ENCODE results near the gene AHRR. TPM values are rescaled to one million over a fixed set of nuclear protein-coding genes. Genes with fewer than 3 reads are reported as not detected.

Gene AHRR
- total and polyA plus RNA-seq, 2 experiments from 2014 or later = 0.27 to 1.8 TPM

GRCh38 chr5:478369-478981 is 157.0 kb downstream of the AHRR start:
- no peaks in the 10 kb centered on the region for H3K9me3 Mint-ChIP-seq
- TF ChIP-seq REST (IDR thresholded peaks at IDR 0.05; ENCODE audit: unreplicated experiment) (no peak), ZNF331 (CRISPR knock-in tag; IDR thresholded peaks at IDR 0.05; ENCODE audit: low read depth) (no peak), ZNF114 (CRISPR knock-in tag; IDR thresholded peaks at IDR 0.05) (no peak), POLR2AphosphoS5 (IDR thresholded peaks at IDR 0.05; ENCODE audit: low read depth) (no peak), NANOG (IDR thresholded peaks at IDR 0.05; ENCODE audit: borderline replicate concordance) (no peak), EZH2 (IDR thresholded peaks at IDR 0.05; ENCODE audit: low read depth, unreplicated experiment) (no peak), CREB1 (CRISPR knock-in tag; IDR thresholded peaks at IDR 0.05; ENCODE audit: low read depth) (no peak), EZH2phosphoT487 (IDR thresholded peaks at IDR 0.05; ENCODE audit: unreplicated experiment) (no peak), ETS1 (IDR thresholded peaks at IDR 0.05) (no peak), JUNB (IDR thresholded peaks at IDR 0.05; ENCODE audit: unreplicated experiment) (no peak), STAT1 (IDR thresholded peaks at IDR 0.05; ENCODE audit: unreplicated experiment) (no peak)
- TF ChIP-seq, protein P1, sequence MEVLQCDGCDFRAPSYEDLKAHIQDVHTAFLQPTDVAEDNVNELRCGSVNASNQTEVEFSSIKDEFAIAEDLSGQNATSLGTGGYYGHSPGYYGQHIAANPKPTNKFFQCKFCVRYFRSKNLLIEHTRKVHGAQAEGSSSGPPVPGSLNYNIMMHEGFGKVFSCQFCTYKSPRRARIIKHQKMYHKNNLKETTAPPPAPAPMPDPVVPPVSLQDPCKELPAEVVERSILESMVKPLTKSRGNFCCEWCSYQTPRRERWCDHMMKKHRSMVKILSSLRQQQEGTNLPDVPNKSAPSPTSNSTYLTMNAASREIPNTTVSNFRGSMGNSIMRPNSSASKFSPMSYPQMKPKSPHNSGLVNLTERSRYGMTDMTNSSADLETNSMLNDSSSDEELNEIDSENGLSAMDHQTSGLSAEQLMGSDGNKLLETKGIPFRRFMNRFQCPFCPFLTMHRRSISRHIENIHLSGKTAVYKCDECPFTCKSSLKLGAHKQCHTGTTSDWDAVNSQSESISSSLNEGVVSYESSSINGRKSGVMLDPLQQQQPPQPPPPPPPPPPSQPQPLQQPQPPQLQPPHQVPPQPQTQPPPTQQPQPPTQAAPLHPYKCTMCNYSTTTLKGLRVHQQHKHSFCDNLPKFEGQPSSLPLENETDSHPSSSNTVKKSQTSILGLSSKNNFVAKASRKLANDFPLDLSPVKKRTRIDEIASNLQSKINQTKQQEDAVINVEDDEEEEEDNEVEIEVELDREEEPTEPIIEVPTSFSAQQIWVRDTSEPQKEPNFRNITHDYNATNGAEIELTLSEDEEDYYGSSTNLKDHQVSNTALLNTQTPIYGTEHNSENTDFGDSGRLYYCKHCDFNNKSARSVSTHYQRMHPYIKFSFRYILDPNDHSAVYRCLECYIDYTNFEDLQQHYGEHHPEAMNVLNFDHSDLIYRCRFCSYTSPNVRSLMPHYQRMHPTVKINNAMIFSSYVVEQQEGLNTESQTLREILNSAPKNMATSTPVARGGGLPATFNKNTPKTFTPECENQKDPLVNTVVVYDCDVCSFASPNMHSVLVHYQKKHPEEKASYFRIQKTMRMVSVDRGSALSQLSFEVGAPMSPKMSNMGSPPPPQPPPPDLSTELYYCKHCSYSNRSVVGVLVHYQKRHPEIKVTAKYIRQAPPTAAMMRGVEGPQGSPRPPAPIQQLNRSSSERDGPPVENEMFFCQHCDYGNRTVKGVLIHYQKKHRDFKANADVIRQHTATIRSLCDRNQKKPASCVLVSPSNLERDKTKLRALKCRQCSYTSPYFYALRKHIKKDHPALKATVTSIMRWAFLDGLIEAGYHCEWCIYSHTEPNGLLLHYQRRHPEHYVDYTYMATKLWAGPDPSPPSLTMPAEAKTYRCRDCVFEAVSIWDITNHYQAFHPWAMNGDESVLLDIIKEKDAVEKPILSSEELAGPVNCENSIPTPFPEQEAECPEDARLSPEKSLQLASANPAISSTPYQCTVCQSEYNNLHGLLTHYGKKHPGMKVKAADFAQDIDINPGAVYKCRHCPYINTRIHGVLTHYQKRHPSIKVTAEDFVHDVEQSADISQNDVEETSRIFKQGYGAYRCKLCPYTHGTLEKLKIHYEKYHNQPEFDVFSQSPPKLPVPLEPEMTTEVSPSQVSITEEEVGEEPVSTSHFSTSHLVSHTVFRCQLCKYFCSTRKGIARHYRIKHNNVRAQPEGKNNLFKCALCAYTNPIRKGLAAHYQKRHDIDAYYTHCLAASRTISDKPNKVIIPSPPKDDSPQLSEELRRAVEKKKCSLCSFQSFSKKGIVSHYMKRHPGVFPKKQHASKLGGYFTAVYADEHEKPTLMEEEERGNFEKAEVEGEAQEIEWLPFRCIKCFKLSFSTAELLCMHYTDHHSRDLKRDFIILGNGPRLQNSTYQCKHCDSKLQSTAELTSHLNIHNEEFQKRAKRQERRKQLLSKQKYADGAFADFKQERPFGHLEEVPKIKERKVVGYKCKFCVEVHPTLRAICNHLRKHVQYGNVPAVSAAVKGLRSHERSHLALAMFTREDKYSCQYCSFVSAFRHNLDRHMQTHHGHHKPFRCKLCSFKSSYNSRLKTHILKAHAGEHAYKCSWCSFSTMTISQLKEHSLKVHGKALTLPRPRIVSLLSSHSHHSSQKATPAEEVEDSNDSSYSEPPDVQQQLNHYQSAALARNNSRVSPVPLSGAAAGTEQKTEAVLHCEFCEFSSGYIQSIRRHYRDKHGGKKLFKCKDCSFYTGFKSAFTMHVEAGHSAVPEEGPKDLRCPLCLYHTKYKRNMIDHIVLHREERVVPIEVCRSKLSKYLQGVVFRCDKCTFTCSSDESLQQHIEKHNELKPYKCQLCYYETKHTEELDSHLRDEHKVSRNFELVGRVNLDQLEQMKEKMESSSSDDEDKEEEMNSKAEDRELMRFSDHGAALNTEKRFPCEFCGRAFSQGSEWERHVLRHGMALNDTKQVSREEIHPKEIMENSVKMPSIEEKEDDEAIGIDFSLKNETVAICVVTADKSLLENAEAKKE (CRISPR knock-in tag; IDR thresholded peaks at IDR 0.05) = no peak
- TF ChIP-seq, protein P2, sequence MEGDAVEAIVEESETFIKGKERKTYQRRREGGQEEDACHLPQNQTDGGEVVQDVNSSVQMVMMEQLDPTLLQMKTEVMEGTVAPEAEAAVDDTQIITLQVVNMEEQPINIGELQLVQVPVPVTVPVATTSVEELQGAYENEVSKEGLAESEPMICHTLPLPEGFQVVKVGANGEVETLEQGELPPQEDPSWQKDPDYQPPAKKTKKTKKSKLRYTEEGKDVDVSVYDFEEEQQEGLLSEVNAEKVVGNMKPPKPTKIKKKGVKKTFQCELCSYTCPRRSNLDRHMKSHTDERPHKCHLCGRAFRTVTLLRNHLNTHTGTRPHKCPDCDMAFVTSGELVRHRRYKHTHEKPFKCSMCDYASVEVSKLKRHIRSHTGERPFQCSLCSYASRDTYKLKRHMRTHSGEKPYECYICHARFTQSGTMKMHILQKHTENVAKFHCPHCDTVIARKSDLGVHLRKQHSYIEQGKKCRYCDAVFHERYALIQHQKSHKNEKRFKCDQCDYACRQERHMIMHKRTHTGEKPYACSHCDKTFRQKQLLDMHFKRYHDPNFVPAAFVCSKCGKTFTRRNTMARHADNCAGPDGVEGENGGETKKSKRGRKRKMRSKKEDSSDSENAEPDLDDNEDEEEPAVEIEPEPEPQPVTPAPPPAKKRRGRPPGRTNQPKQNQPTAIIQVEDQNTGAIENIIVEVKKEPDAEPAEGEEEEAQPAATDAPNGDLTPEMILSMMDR (conservative IDR thresholded peaks at IDR 0.05; ENCODE audit: low read depth in 2 of 2) = no peak
- no peaks in the 10 kb centered on the region for H3F3A ChIP-seq (replicated peaks; ENCODE audit: low read depth)
- no peaks in the 10 kb centered on the region for H4K20me1 ChIP-seq (replicated peaks; ENCODE audit: insufficient read depth)
- H3K9me2 ChIP-seq (ENCODE audit: insufficient read depth) = no peaks in the 10 kb centered on the region
- H3K27me3 Mint-ChIP-seq (ENCODE audit: insufficient read depth, low read depth, poor library complexity) = peaks cover 35% of the 10 kb centered on the region
- DNase-seq (ENCODE audit: low spot score) = no peak
- H3K27ac ChIP-seq (ENCODE audit: low read depth) = no peak overlapping the region
- H3K36me3 Mint-ChIP-seq (ENCODE audit: low read depth) = no peaks in the 10 kb centered on the region
- H3K4me3 Mint-ChIP-seq = no peak overlapping the region
- H3K4me3 ChIP-seq = no peak overlapping the region
- ATAC-seq = no peak
- H2AFZ ChIP-seq = no peak overlapping the region
- H3K27me3 ChIP-seq (ENCODE audit: insufficient read depth) = peaks cover 32% of the 10 kb centered on the region
- no peak overlapping the region for H3K4me2 ChIP-seq
- no peak overlapping the region for H3K27ac Mint-ChIP-seq
- no peaks in the 10 kb centered on the region for H3K79me2 ChIP-seq (replicated peaks; ENCODE audit: insufficient read depth)
- H3K4me1 Mint-ChIP-seq = peaks cover 3% of the 10 kb centered on the region; the same call in 1 of the 3 replicates
- no peaks in the 10 kb centered on the region for H3K4me1 ChIP-seq (ENCODE audit: insufficient read depth)
- no peaks in the 10 kb centered on the region for H3K36me3 ChIP-seq (ENCODE audit: insufficient read depth)
